ENCODE results near the gene FHDC1. TPM values are rescaled to one million over a fixed set of nuclear protein-coding genes. Genes with fewer than 3 reads are reported as not detected.

The FHDC1 gene
- total RNA-seq, 1 donor from 2014 or later: 0.75 TPM

DNA sequence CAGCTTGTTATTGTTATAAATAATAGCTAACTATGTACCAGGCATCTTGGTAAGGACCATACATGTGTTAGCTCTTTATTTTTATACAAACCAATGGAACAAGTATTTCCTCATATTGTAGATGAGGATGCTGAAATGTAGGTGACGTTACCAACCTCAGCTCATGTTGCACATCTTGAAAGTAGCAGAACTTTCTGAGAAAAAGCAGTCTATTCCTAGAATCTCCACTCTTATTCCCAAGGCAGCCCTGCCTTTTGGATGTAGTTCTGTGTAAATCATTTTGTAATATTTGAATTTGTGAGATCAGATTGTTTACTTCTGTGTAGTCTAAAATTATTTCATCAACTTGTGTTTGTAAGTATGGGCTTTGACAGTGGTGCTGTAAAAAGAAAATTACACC, 5.3 kb downstream of the FHDC1 start:
- intact Hi-C loops (cut with DNase I): no loop called here
- Histone ChIP-seq H3K9me3 (no peaks in the 10 kb centered on the region), H3K4me1 (peaks cover 7 to 8% of the 10 kb centered on the region in 2 donors), H3K4me3 (no peak overlapping the region), H3K36me3 (no peaks in the 10 kb centered on the region), H3K27me3 (peaks cover 4% of the 10 kb centered on the region), H3K27ac (no peak overlapping the region)
- no peak for DNase-seq (ENCODE audit: low spot score in 2 of 2)
- TF ChIP-seq, protein P1, sequence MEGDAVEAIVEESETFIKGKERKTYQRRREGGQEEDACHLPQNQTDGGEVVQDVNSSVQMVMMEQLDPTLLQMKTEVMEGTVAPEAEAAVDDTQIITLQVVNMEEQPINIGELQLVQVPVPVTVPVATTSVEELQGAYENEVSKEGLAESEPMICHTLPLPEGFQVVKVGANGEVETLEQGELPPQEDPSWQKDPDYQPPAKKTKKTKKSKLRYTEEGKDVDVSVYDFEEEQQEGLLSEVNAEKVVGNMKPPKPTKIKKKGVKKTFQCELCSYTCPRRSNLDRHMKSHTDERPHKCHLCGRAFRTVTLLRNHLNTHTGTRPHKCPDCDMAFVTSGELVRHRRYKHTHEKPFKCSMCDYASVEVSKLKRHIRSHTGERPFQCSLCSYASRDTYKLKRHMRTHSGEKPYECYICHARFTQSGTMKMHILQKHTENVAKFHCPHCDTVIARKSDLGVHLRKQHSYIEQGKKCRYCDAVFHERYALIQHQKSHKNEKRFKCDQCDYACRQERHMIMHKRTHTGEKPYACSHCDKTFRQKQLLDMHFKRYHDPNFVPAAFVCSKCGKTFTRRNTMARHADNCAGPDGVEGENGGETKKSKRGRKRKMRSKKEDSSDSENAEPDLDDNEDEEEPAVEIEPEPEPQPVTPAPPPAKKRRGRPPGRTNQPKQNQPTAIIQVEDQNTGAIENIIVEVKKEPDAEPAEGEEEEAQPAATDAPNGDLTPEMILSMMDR (IDR thresholded peaks at IDR 0.05): no peak

DNA sequence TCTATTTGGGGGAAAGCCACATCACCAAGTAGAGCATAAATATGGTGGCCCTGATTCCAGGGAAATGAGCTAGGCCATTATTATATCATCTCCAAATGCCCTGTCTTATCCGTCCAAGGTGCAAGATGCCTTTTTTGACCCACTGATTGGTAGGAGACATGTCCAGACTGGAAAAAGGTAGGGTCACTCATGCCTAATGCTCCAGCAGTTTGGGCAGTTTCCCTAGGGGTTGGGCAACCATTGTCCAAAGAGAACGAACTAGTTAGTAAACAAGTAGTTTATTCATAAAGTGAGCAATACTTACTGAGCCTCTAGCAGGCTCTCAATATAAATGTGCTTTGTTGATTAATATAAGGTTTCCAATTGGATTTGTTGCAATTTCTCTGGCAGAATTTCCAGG, 6.2 kb downstream of the FHDC1 start:
- Histone ChIP-seq H3K36me3 (no peaks in the 10 kb centered on the region), H3K4me1 (peaks cover 0 to 2% of the 10 kb centered on the region in 2 donors), H3K4me3 (no peak overlapping the region), H3K27ac (no peak overlapping the region), H3K9me3 (no peaks in the 10 kb centered on the region), H3K27me3 (peaks cover under 1% of the 10 kb centered on the region)
- no peak for DNase-seq (ENCODE audit: low spot score in 2 of 2)
- intact Hi-C loops (cut with DNase I): no loop called here
- TF ChIP-seq, protein P1 (IDR thresholded peaks at IDR 0.05): no peak

DNA sequence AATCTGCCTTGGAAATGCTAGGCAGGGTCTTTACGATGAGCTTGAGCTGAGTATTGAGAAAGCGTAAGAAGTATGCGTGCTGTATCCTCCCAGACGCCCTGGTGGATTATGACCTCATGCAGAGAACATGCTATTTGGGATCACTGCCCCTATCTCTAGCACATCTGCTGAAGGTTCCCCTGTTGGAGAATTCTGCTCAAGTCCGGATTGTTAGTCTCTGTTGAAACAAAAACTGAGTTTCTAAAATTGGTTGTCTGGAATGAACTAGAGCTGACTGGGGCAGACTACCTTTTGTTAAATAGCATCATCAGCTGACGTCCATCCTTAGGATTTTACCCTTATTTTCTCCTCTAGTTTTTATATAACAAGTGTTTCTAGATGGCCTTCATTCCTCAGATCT, 7.5 kb downstream of the FHDC1 start:
- Histone ChIP-seq H3K27ac (no peak overlapping the region), H3K9me3 (no peaks in the 10 kb centered on the region)

DNA sequence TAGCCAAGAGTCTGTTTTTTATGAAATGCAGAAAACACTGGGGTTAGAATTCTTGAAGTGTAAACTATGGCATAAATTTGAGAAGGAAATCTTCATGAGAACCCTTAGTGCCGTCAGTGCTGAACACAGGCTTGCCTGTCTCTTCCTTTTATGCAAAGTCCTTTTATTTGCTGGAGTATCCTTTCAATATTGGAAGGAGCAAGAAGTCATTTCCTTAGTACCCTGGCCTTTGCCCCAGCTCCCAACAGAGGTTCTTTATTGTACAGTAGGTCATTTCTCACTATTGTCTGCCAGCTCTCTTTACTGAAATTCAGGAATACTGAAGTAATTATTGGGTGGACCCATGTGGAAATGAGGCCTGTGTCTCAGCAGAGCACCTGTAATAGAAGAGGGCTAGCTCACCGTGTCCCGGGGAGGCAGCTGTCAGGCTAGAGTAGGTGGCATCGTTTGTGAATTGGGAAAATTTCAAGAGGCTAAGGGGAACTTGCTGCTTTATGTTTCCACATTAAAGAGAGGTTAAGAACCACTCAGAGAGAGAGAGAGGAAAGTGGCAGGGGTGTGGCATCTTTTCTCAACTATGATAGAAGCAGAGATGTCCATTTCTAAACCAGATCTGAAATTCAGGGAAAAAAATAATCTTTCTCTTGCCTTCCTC, 8.7 kb downstream of the FHDC1 start:
- no peaks in the 10 kb centered on the region for H3K9me3 ChIP-seq
- intact Hi-C loops (cut with DNase I): no loop called here

More for the DNA sequence above, 7.5 kb downstream of the FHDC1 start:
- TF ChIP-seq, protein P1 (IDR thresholded peaks at IDR 0.05): no peak
- Histone ChIP-seq H3K27me3 (no peaks in the 10 kb centered on the region), H3K4me1 (no peaks in the 10 kb centered on the region), H3K4me3 (no peak overlapping the region), H3K36me3 (no peaks in the 10 kb centered on the region)
- DNase-seq (ENCODE audit: low spot score in 2 of 2): no peak
- intact Hi-C loops (cut with DNase I): no loop called here

DNA sequence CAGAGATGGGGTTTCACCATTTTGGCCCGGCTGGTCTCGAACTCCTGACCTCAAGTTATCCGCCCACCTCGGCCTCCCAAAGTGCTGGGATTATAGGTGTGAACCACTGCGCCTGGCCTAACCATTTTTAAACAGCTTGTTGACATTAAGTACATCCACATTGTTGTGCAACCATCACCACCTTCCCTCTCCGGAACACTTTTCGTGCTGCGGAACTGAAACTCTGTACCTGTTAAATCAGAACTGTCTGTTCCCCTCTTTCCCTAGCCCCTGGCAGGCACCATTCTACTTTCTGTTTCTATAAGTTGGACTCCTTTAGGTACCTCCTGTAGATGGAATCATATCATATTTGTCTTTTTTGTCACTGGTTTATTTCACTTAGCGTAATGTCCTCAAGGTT, 9.5 kb downstream of the FHDC1 start:
- Histone ChIP-seq H3K36me3 (no peaks in the 10 kb centered on the region), H3K4me3 (no peak overlapping the region)
- TF ChIP-seq, protein P1 (IDR thresholded peaks at IDR 0.05): no peak

More for the DNA sequence above, 8.7 kb downstream of the FHDC1 start:
- no peak overlapping the region for H3K4me3 ChIP-seq
- DNase-seq (ENCODE audit: low spot score in 2 of 2): no peak
- H3K27me3 ChIP-seq: no peaks in the 10 kb centered on the region
- TF ChIP-seq, protein P1 (IDR thresholded peaks at IDR 0.05): no peak
- no peaks in the 10 kb centered on the region for H3K4me1 ChIP-seq
- H3K27ac ChIP-seq: no peak overlapping the region
- H3K36me3 ChIP-seq: no peaks in the 10 kb centered on the region

More for the DNA sequence above, 9.5 kb downstream of the FHDC1 start:
- no peak for DNase-seq (ENCODE audit: low spot score in 2 of 2)
- H3K27ac ChIP-seq: no peak overlapping the region
- H3K4me1 ChIP-seq: no peaks in the 10 kb centered on the region
- no peaks in the 10 kb centered on the region for H3K27me3 ChIP-seq
- intact Hi-C loops (cut with DNase I): no loop called here
- no peaks in the 10 kb centered on the region for H3K9me3 ChIP-seq

Measured in ascending aorta (tissue), 2 donors.